ENCODE results near the gene AP3M1. TPM values are rescaled to one million over a fixed set of nuclear protein-coding genes. Genes with fewer than 3 reads are reported as not detected.

The AP3M1 gene
- total RNA-seq, 1 experiment from 2014 or later, result 27.8 TPM

GRCh38 chr10:74113546-74113945 is 37.1 kb downstream of the AP3M1 start:
- no peak for DNase-seq
- Histone ChIP-seq H3K36me3 (replicated peaks; ENCODE audit: control insufficient read depth, insufficient read depth, low read length) (peaks cover 76% of the 10 kb centered on the region), H3K4me3 (ENCODE audit: insufficient read depth, low read depth, low read length) (no peak overlapping the region), H3K27me3 (ENCODE audit: control insufficient read depth, insufficient read depth, low read length) (no peaks in the 10 kb centered on the region)

- H3K27me3 ChIP-seq (ENCODE audit: control insufficient read depth, insufficient read depth, low read length), result no peaks in the 10 kb centered on the region
- H3K36me3 ChIP-seq (replicated peaks; ENCODE audit: control insufficient read depth, insufficient read depth, low read length), result peaks cover 76% of the 10 kb centered on the region
- no peak for DNase-seq
- no peak overlapping the region for H3K4me3 ChIP-seq (ENCODE audit: insufficient read depth, low read depth, low read length)
Observed at GRCh38 chr10:74111799-74112198, 38.8 kb downstream of the AP3M1 start.

- peaks cover 79% of the 10 kb centered on the region for H3K36me3 ChIP-seq (replicated peaks; ENCODE audit: control insufficient read depth, insufficient read depth, low read length)
- no peaks in the 10 kb centered on the region for H3K27me3 ChIP-seq (ENCODE audit: control insufficient read depth, insufficient read depth, low read length)
- no peak for DNase-seq
- H3K4me3 ChIP-seq (ENCODE audit: insufficient read depth, low read depth, low read length), result no peak overlapping the region
Observed at GRCh38 chr10:74110120-74110519, 40.5 kb downstream of the AP3M1 start.

- Histone ChIP-seq H3K4me3 (ENCODE audit: insufficient read depth, low read depth, low read length) (no peak overlapping the region), H3K36me3 (replicated peaks; ENCODE audit: control insufficient read depth, insufficient read depth, low read length) (peaks cover 79% of the 10 kb centered on the region), H3K27me3 (ENCODE audit: control insufficient read depth, insufficient read depth, low read length) (no peaks in the 10 kb centered on the region)
- no peak for DNase-seq
Observed at GRCh38 chr10:74109452-74109851, 41.2 kb downstream of the AP3M1 start.

GRCh38 chr10:74107391-74107790 is 43.2 kb downstream of the AP3M1 start:
- Histone ChIP-seq H3K27me3 (ENCODE audit: control insufficient read depth, insufficient read depth, low read length) (no peaks in the 10 kb centered on the region), H3K4me3 (ENCODE audit: insufficient read depth, low read depth, low read length) (no peak overlapping the region), H3K36me3 (replicated peaks; ENCODE audit: control insufficient read depth, insufficient read depth, low read length) (peaks cover 70% of the 10 kb centered on the region)
- no peak for DNase-seq

GRCh38 chr10:74104996-74105395 is 45.6 kb downstream of the AP3M1 start:
- Histone ChIP-seq H3K4me3 (ENCODE audit: insufficient read depth, low read depth, low read length) (no peak overlapping the region), H3K27me3 (ENCODE audit: control insufficient read depth, insufficient read depth, low read length) (no peaks in the 10 kb centered on the region), H3K36me3 (replicated peaks; ENCODE audit: control insufficient read depth, insufficient read depth, low read length) (peaks cover 58% of the 10 kb centered on the region)
- DNase-seq, result no peak

GRCh38 chr10:74104480-74104879 is 46.1 kb downstream of the AP3M1 start:
- H3K36me3 ChIP-seq (replicated peaks; ENCODE audit: control insufficient read depth, insufficient read depth, low read length), result peaks cover 59% of the 10 kb centered on the region
- H3K27me3 ChIP-seq (ENCODE audit: control insufficient read depth, insufficient read depth, low read length), result no peaks in the 10 kb centered on the region
- no peak overlapping the region for H3K4me3 ChIP-seq (ENCODE audit: insufficient read depth, low read depth, low read length)
- no peak for DNase-seq

GRCh38 chr10:74103560-74104258 is 46.9 kb downstream of the AP3M1 start:
- no peak overlapping the region for H3K4me3 ChIP-seq (ENCODE audit: insufficient read depth, low read depth, low read length)
- DNase-seq, result peak; percentile 58
- H3K36me3 ChIP-seq (replicated peaks; ENCODE audit: control insufficient read depth, insufficient read depth, low read length), result peaks cover 59% of the 10 kb centered on the region
- no peaks in the 10 kb centered on the region for H3K27me3 ChIP-seq (ENCODE audit: control insufficient read depth, insufficient read depth, low read length)

GRCh38 chr10:74099836-74100235 is 50.8 kb downstream of the AP3M1 start:
- Histone ChIP-seq H3K27me3 (ENCODE audit: control insufficient read depth, insufficient read depth, low read length) (no peaks in the 10 kb centered on the region), H3K4me3 (ENCODE audit: insufficient read depth, low read depth, low read length) (no peak overlapping the region), H3K36me3 (replicated peaks; ENCODE audit: control insufficient read depth, insufficient read depth, low read length) (peaks cover 59% of the 10 kb centered on the region)
- DNase-seq, result no peak

GRCh38 chr10:74099420-74099819 is 51.2 kb downstream of the AP3M1 start:
- no peak for DNase-seq
- no peaks in the 10 kb centered on the region for H3K27me3 ChIP-seq (ENCODE audit: control insufficient read depth, insufficient read depth, low read length)
- H3K36me3 ChIP-seq (replicated peaks; ENCODE audit: control insufficient read depth, insufficient read depth, low read length), result peaks cover 58% of the 10 kb centered on the region
- H3K4me3 ChIP-seq (ENCODE audit: insufficient read depth, low read depth, low read length), result no peak overlapping the region

GRCh38 chr10:74097776-74098175 is 52.9 kb downstream of the AP3M1 start:
- DNase-seq, result no peak
- Histone ChIP-seq H3K4me3 (ENCODE audit: insufficient read depth, low read depth, low read length) (no peak overlapping the region), H3K27me3 (ENCODE audit: control insufficient read depth, insufficient read depth, low read length) (no peaks in the 10 kb centered on the region), H3K36me3 (replicated peaks; ENCODE audit: control insufficient read depth, insufficient read depth, low read length) (peaks cover 60% of the 10 kb centered on the region)

GRCh38 chr10:74096777-74097176 is 53.9 kb downstream of the AP3M1 start:
- no peak for DNase-seq
- no peak overlapping the region for H3K4me3 ChIP-seq (ENCODE audit: insufficient read depth, low read depth, low read length)
- no peaks in the 10 kb centered on the region for H3K27me3 ChIP-seq (ENCODE audit: control insufficient read depth, insufficient read depth, low read length)
- peaks cover 62% of the 10 kb centered on the region for H3K36me3 ChIP-seq (replicated peaks; ENCODE audit: control insufficient read depth, insufficient read depth, low read length)

- no peak for DNase-seq
- Histone ChIP-seq H3K4me3 (ENCODE audit: insufficient read depth, low read depth, low read length) (no peak overlapping the region), H3K36me3 (replicated peaks; ENCODE audit: control insufficient read depth, insufficient read depth, low read length) (peaks cover 61% of the 10 kb centered on the region)
Observed at GRCh38 chr10:74094231-74094630, 56.4 kb downstream of the AP3M1 start.

GRCh38 chr10:74093530-74094164 is 57.0 kb downstream of the AP3M1 start:
- DNase-seq, result no peak
- Histone ChIP-seq H3K27me3 (ENCODE audit: control insufficient read depth, insufficient read depth, low read length) (no peaks in the 10 kb centered on the region), H3K4me3 (ENCODE audit: insufficient read depth, low read depth, low read length) (no peak overlapping the region), H3K36me3 (replicated peaks; ENCODE audit: control insufficient read depth, insufficient read depth, low read length) (peaks cover 62% of the 10 kb centered on the region)

More at GRCh38 chr10:74094231-74094630, 56.4 kb downstream of the AP3M1 start:
- no peaks in the 10 kb centered on the region for H3K27me3 ChIP-seq (ENCODE audit: control insufficient read depth, insufficient read depth, low read length)

GRCh38 chr10:74092372-74092771 is 58.3 kb downstream of the AP3M1 start:
- no peak for DNase-seq
- H3K4me3 ChIP-seq (ENCODE audit: insufficient read depth, low read depth, low read length), result no peak overlapping the region
- peaks cover 56% of the 10 kb centered on the region for H3K36me3 ChIP-seq (replicated peaks; ENCODE audit: control insufficient read depth, insufficient read depth, low read length)
- no peaks in the 10 kb centered on the region for H3K27me3 ChIP-seq (ENCODE audit: control insufficient read depth, insufficient read depth, low read length)
